HG03460 (cell line): ENCODE data around the gene FADS1.

ENCODE experiments used
- ATAC-seq: cut with Tn5 transposase; IDR thresholded peaks from one replicate; pipeline ENCODE4 v1.9.1; 2021; ENCODE audit not compliant: unreplicated experiment

Gene FADS1

GRCh38 chr11:61778920-61779650 is 37.7 kb downstream of the FADS1 start:
- ATAC-seq, result no peak

DNA sequence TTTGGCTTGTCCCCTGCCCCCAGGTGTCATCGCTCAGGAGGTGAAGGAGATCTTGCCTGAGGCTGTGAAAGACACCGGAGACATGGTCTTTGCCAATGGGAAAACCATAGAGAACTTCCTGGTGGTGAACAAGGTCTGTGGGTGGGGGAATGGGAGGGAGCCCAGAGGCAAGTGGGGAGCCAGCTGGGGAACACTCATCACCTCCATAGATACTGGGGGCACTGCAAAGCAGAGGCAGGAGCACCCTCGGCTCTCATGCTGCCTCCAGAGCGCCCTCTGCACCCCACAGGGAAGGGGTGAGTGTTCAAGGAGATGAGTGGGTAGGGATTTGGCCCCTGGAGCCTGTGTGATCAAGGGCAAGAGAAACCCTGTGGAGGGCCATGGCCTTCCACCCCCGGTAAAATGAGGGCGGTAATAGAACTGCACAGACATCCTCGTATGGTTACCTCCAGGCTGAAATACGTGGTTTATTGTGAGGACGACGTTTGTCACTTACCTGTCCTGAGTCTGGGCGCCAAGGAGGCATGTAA is 38.4 kb downstream of the FADS1 start:
- ATAC-seq, result no peak

GRCh38 chr11:61777234-61778090 is 39.3 kb downstream of the FADS1 start:
- no peak for ATAC-seq

- no peak for ATAC-seq
Observed at GRCh38 chr11:61776561-61777075, 40.2 kb downstream of the FADS1 start.

GRCh38 chr11:61775606-61776554 is 40.9 kb downstream of the FADS1 start:
- ATAC-seq, result no peak

DNA sequence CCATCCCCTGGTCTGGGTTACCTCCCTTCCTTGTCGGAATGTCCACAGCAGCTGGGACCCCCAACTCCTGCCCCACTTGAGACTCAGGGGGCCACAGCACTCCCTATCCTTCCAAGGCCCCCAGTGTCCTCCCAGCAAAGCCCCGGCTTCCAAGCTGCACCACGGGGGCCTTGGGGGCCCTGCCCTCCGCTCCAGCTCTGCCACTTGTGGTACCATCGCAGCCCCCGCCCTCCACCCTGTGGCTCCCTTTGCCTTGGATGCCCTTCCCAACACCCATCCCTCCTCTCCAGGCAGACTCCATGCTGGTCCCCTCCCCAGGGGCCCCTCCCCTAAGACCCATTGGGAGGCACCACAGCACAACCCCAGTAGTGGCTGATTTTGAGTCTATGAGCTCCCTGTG is 41.7 kb downstream of the FADS1 start:
- no peak for ATAC-seq

GRCh38 chr11:61774411-61774810 is 42.4 kb downstream of the FADS1 start:
- ATAC-seq, result no peak

GRCh38 chr11:61773809-61774208 is 43.0 kb downstream of the FADS1 start:
- ATAC-seq, result no peak

DNA sequence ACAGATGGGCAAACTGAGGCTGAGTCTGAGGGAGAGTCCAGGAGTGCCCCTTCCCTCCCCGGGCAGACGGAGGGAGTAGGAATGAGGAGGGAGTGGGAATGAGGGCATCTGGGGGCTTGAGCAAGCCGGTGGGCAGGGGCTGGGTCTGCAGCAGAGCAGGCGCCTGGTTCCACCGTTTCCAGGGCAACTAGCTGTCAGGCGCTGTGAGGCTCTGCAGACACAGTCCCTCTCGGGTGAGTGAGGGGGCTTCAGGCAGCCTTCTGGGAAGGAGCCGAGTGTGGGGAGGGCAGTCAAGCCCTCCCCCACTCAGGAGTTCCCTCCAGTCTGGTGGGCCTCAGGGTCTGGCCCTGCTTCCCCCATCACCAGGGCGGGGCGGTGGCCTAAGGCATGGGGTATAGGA is 43.4 kb downstream of the FADS1 start:
- ATAC-seq, result no peak

DNA sequence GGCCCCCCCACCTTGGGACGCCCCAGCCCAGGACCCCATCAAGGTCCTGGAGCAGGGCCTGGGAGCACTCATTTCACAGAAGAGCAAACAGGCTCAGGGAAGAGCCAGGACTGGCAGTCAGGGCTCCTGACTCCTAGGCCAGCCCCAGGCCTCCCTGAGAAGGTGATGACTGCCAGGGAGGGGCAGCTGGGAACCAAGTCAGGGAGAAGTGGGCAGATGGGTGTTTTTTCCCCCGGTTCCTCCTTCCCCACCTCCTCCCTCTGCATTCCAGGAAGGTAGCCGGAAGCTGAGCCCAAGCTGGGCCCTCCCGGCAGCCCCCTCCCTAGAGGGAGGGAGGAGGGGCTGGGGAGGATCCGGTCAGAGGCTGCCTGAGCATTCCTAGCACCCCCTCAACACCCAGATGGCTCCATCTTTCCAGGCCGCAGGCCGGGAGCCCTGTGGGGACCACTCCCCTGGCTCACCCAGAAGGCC is 44.8 kb downstream of the FADS1 start:
- no peak for ATAC-seq

GRCh38 chr11:61771195-61771894 is 45.5 kb downstream of the FADS1 start:
- no peak for ATAC-seq

- no peak for ATAC-seq
Observed at GRCh38 chr11:61769946-61770683, 46.7 kb downstream of the FADS1 start.

DNA sequence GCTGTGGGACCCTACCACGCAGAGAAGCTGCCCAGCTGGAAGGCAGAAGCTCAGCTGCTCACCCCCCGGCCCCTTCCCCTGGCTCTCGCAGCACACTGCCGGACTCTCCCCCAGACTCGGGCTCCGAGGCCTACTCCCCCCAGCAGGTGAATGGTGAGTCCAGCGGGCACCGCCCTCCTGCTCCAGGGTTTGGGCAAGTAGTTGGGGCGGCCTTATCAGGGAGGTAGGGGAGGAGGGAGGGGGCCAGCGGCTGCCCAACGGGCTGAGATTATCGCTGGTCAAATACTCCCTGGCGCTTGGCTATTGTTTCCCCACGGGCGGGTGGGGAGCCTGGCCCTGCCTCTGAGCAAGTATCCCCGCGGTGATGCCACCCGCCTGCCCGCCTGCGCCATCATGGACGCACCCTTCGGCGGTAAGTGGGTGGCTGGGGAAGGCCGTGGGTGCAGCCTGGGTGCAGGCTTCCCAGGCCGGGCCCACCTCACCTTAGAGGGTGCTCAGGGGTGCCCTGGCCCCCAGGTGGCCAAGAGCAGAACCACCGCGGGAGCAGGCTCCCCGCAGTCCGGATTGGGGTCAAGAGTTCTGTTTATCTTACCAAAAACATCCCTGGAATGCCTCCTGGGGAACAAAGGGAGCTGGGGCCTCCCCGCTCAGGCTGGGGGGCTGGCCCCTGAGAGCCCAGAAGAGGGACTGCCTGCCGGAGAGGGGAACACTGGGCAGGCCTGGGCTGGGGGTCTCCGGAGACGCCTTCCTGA is 47.5 kb downstream of the FADS1 start:
- no peak for ATAC-seq

DNA sequence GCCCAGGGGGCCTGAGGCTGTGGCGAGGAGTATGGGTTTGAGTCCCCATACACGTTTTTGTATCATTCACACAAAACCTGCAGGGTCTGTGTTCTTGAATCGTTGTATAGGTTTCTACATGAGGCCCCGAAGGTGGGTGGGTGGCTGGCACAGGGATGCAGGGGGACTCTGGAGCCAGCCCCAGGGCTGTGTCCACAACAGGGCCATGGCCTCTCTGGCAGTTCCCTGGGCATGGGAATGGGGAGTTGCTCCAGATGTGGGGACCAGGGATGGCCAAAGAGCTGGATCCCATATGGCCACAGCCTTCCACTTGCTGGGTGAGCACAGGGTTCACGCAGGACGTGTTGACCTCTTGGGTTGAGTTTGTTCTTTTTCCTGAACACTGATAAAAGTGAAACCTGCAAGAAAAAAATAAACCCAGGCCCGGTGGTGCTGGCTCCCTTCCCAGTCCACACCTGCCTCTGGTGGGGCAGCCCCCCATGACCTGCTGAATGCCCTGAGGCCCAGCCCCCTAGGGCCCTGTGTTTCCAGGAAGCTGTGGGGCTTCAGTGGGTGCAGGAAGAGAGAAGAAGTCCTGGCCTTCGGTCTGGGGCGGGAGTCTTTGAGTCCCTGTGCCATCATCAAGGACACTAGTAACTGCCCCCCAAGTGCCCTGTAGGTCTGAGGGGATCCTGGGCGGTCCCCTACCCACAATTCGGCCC is 48.3 kb downstream of the FADS1 start:
- ATAC-seq, result no peak

- no peak for ATAC-seq
Observed at GRCh38 chr11:61766353-61766841, 50.4 kb downstream of the FADS1 start.

GRCh38 chr11:61765550-61766253 is 51.1 kb downstream of the FADS1 start:
- no peak for ATAC-seq

DNA sequence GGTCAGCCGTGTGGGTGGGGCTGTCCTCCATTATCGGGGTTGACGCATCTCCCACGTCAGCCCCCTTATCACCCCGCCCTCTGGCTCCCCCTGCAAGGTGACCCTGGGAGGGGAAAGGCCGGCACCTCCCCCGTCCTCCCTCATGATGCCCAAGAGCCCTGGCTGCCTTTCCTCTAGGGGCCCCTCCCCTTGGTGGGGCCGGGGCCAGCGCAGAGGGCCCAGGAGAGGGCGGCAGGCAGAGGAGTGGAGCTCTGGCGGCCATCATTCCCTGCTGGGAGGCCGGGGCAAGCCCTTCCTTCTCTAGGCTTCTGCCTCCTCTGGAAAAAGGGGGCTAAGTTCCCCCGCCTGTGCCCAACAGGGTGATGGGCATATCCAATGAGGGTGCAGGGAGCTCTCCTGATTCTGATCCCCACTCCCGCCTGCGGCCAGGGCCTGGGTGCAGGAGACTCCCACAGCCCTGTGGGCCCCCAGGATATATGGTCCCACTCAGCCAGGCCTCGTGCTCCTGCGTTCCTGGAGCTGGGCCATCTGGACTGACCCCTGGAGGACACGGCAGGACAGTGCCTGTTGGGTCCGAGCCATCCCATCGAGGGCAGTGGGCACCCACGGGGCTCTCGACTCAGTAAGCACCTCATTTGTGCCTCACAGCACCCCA is 52.1 kb downstream of the FADS1 start:
- ATAC-seq, result no peak
